A673 (cell line): ENCODE measurements around the gene CDH4.

Source experiments
- CTCF ChIP-seq: fragments of 300-800, 200-600 bp; sonication (generic); conservative IDR thresholded peaks from 2 replicates; pipeline ENCODE4 v1.5.1; 2017; ENCODE audit warnings: low read depth, mild to moderate bottlenecking, antibody characterized with exemption, low read length, moderate library complexity, mixed read lengths
- EZH2 ChIP-seq: fragments of 200-600 bp; sonication (generic); IDR thresholded peaks from 2 replicates; pipeline ENCODE4 v1.6.1; 2017; ENCODE audit warnings: borderline replicate concordance, low read depth, mild to moderate bottlenecking, mixed read lengths, antibody characterized with exemption, low read length; ENCODE audit not compliant: poor library complexity, severe bottlenecking

GRCh38 chr20:61614706-61615100 lies 362.6 kb downstream of the CDH4 start:
- TF ChIP-seq CTCF, result no peak
- no peak for TF ChIP-seq EZH2
